Measurements from ENCODE around the gene EMILIN1. TPM values are rescaled to one million over a fixed set of nuclear protein-coding genes. Genes with fewer than 3 reads are reported as not detected.

The EMILIN1 gene
- total and polyA plus RNA-seq, 10 of the 15 experiments (the other 5 are each of a cell fraction or from before 2014, with no cell fraction given) = 0.01 to 2.3 (median 1.2) TPM; not detected in 2

DNA sequence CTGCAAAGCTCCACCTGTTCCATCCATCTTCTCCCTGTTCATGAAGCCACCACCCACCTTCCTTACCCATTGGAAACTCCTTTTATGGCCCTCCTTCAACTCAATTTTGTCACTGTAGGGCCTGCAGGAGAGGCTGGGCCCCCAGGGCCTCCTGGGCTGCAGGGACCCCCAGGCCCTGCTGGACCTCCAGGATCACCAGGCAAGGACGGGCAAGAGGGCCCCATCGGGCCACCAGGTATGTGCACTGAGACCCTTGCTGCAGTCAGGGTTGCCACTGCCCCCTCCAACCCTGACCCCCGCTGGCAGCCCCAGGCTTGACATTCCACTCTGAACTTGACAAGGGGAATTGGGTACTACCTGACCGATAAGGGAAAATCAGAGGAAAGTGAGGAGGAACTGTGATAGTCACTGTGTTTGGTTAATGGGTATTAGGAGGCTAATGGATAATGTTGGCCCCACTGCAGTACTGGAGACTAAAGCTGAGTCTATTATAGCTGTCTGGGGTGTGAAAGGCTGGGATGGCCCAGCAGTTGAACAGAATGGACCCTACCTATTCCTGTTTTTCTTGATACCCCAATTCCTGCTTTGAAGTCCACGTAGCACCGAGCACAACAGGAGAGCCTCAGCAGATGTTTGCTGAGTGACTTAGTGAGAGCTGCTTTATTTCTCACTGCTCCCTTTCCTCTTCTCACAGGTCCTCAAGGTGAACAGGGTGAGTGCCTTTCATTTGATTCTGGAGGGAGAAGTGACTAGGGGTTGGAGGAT is 6.1 kb downstream of the EMILIN1 start:
- in situ Hi-C loops (cut with MboI) = loop anchor here (10.0 kb wide), 1 partner anchor 120 kb away; no protein-coding TSS in a partner anchor
- H3K4me2 ChIP-seq (ENCODE audit: control insufficient read depth, insufficient read depth) = no peak overlapping the region
- H3K79me2 ChIP-seq (ENCODE audit: control insufficient read depth, insufficient read depth, low read length) = no peaks in the 10 kb centered on the region
- H3K9me3 ChIP-seq (replicated peaks; ENCODE audit: control insufficient read depth, insufficient read depth, low read length) = no peaks in the 10 kb centered on the region
- no peaks in the 10 kb centered on the region for H3K27me3 ChIP-seq (replicated peaks in 1 of 2; ENCODE audit: control insufficient read depth in 2 of 2, insufficient read depth in 2 of 2, low read length in 1 of 2)
- no peaks in the 10 kb centered on the region for H3K36me3 ChIP-seq (ENCODE audit: control insufficient read depth in 2 of 2, insufficient read depth in 2 of 2, low read length in 1 of 2)
- no peak for FAIRE-seq
- SMC1A ChIA-PET (ENCODE audit: uncharacterized antibody, unreplicated experiment) = interaction anchor here (1.2 to 3.6 kb wide), 6 partner anchors 10 to 123 kb away, joined by 3 to 19 read pairs (median 6); partner anchors contain the start of gene AGBL5
- no peak overlapping the region for H3K4me3 ChIP-seq
- POLR2A ChIA-PET = interaction anchor here (1.1 to 4.9 kb wide), 4 partner anchors 12 to 50 kb away, joined by 5 to 43 read pairs (median 20); partner anchors contain the start of genes AGBL5 and OST4
- peaks cover 25% of the 10 kb centered on the region for H3K4me1 ChIP-seq (ENCODE audit: control insufficient read depth, insufficient read depth, low read length)
- intact Hi-C loops (cut with micrococcal nuclease; ENCODE audit: unreplicated experiment) = no loop called here
- CTCF ChIA-PET = interaction anchor here (0.9 to 8.6 kb wide), 8 partner anchors 11 to 218 kb away, joined by 3 to 85 read pairs (median 9); partner anchors contain the start of gene AGBL5
- RAD21 ChIA-PET (ENCODE audit: unreplicated experiment) = interaction anchor here (1.5 to 1.8 kb wide), 2 partner anchors 122 to 123 kb away, joined by 5 to 11 read pairs; no protein-coding TSS in a partner anchor
- TF ChIP-seq ZZZ3 (IDR thresholded peaks at IDR 0.05; ENCODE audit: control insufficient read depth, insufficient read length, low read depth) (no peak), IKZF2 (IDR thresholded peaks at IDR 0.05) (no peak), CREB1 (IDR thresholded peaks at IDR 0.05; ENCODE audit: low read depth) (no peak), ZNF274 (IDR thresholded peaks at IDR 0.05; ENCODE audit: insufficient read depth, insufficient read length) (no peak), HDGF (IDR thresholded peaks at IDR 0.05) (no peak), TARDBP (IDR thresholded peaks at IDR 0.05; ENCODE audit: borderline replicate concordance) (no peak), SMAD5 (IDR thresholded peaks at IDR 0.05; ENCODE audit: low read depth) (no peak), MYC (IDR thresholded peaks at IDR 0.05; ENCODE audit: insufficient read depth, insufficient read length, insufficient replicate concordance, low read length, severe bottlenecking) (no peak), ZNF207 (IDR thresholded peaks at IDR 0.05; ENCODE audit: borderline replicate concordance) (no peak), CEBPB (IDR thresholded peaks at IDR 0.05; ENCODE audit: borderline replicate concordance in 1 of 2, low read depth in 2 of 2, low read length in 2 of 2) (no peak), CEBPZ (IDR thresholded peaks at IDR 0.05; ENCODE audit: low read depth, low read length) (no peak), SP1 (IDR thresholded peaks at IDR 0.05; ENCODE audit: low read depth, low read length) (no peak), POLR2A (IDR thresholded peaks at IDR 0.05; ENCODE audit: low read depth, low read length) (no peak), ZNF24 (IDR thresholded peaks at IDR 0.05) (no peak), EP300 (IDR thresholded peaks at IDR 0.05; ENCODE audit: borderline replicate concordance in 1 of 2, control insufficient read depth in 1 of 2, low read depth in 2 of 2, low read length in 2 of 2) (no peak)
- TF ChIP-seq, protein P1, sequence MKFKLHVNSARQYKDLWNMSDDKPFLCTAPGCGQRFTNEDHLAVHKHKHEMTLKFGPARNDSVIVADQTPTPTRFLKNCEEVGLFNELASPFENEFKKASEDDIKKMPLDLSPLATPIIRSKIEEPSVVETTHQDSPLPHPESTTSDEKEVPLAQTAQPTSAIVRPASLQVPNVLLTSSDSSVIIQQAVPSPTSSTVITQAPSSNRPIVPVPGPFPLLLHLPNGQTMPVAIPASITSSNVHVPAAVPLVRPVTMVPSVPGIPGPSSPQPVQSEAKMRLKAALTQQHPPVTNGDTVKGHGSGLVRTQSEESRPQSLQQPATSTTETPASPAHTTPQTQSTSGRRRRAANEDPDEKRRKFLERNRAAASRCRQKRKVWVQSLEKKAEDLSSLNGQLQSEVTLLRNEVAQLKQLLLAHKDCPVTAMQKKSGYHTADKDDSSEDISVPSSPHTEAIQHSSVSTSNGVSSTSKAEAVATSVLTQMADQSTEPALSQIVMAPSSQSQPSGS (IDR thresholded peaks at IDR 0.05; ENCODE audit: low read length) = no peak
- no TSS peak for BruUV-seq (replicated peaks)
- 77% methylated on average over 6 of the region's 6 CpGs for WGBS (ENCODE audit: insufficient coverage, insufficient replicate concordance, low lambda C conversion rate, missing lambda C conversion rate)
- H2AFZ ChIP-seq (ENCODE audit: control insufficient read depth, low read depth, low read length) = no peak overlapping the region
- H3K27ac ChIP-seq (ENCODE audit: control insufficient read depth, insufficient read depth) = no peak overlapping the region
- no peak for DNase-seq (ENCODE audit: low read depth, low spot score)
- H3K9ac ChIP-seq (ENCODE audit: control insufficient read depth, insufficient read depth, low read length) = no peak overlapping the region
- ATAC-seq = no peak
- H4K20me1 ChIP-seq (ENCODE audit: control insufficient read depth, insufficient read depth) = no peaks in the 10 kb centered on the region

All from GM12878 (cell line).